ENCODE results near the gene MYO1H.

- TF ChIP-seq CTCF (tag by site-specific recombination; IDR thresholded peaks at IDR 0.05) (no peak), ZFP37 (tag by site-specific recombination; IDR thresholded peaks at IDR 0.05) (no peak), GLI4 (tag by site-specific recombination; IDR thresholded peaks at IDR 0.05) (no peak), REST (tag by site-specific recombination; IDR thresholded peaks at IDR 0.05) (no peak), ZFP41 (tag by site-specific recombination; IDR thresholded peaks at IDR 0.05; ENCODE audit: borderline replicate concordance) (no peak), YY1 (tag by site-specific recombination; IDR thresholded peaks at IDR 0.05) (no peak), PRDM10 (tag by site-specific recombination; IDR thresholded peaks at IDR 0.05) (no peak)
Observed at GRCh38 chr12:109430244-109430643, 82.5 kb downstream of the MYO1H start.
